ENCODE measurements around the gene MYOD1.

DNA sequence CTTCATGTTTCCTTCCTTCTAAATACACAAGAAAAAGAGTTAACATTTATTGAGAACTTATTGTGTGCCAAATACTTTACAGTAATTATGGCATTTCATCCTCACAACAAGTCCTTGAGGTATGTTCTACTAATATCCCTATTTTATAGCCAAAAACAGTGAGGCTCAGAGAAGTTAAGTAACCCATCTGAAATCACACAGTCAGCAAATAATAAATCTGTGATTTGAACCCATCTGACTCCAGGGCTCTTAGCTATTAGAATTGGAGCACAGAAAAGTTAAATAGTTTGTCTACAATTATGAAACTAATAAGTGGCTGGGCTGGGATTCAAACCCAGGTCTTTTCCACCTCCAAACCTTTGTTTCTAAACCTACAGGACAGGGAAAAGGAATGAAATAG is 36.5 kb upstream of the MYOD1 start:
- TF ChIP-seq, protein P1, sequence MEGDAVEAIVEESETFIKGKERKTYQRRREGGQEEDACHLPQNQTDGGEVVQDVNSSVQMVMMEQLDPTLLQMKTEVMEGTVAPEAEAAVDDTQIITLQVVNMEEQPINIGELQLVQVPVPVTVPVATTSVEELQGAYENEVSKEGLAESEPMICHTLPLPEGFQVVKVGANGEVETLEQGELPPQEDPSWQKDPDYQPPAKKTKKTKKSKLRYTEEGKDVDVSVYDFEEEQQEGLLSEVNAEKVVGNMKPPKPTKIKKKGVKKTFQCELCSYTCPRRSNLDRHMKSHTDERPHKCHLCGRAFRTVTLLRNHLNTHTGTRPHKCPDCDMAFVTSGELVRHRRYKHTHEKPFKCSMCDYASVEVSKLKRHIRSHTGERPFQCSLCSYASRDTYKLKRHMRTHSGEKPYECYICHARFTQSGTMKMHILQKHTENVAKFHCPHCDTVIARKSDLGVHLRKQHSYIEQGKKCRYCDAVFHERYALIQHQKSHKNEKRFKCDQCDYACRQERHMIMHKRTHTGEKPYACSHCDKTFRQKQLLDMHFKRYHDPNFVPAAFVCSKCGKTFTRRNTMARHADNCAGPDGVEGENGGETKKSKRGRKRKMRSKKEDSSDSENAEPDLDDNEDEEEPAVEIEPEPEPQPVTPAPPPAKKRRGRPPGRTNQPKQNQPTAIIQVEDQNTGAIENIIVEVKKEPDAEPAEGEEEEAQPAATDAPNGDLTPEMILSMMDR (IDR thresholded peaks at IDR 0.05; ENCODE audit: low read depth, low read length, poor library complexity, severe bottlenecking) = no peak
- TF ChIP-seq EZH2phosphoT487 (IDR thresholded peaks at IDR 0.05; ENCODE audit: borderline replicate concordance, low read length) = no peak

All from DOHH2 (cell line).